ENCODE data around the gene SUPT6H.

GRCh38 chr17:28720247-28720996 lies 58.4 kb downstream of the SUPT6H start:
- TF ChIP-seq ZNF274 (IDR thresholded peaks at IDR 0.05; ENCODE audit: low read depth, low read length) (no peak), SUZ12 (IDR thresholded peaks at IDR 0.05; ENCODE audit: extremely low read depth, insufficient read depth, insufficient read length) (no peak)

Data from NT2/D1 (cell line).